Keratinocyte (primary cell): ENCODE data around the gene SEMA4D. TPM values are rescaled to one million over a fixed set of nuclear protein-coding genes. Genes with fewer than 3 reads are reported as not detected.

ENCODE experiments used
- DNase-seq: peaks from one replicate; pipeline ENCODE4 v3.0.0-alpha.2; 2011; ENCODE audit warnings: low read depth, missing footprints, low spot score
- FAIRE-seq: peaks from 2 replicates; lab custom pipeline; 2011; peaks lifted over from hg19 to GRCh38; lab: Jason Lieb, UNC
- H2AFZ ChIP-seq: 2 replicates; pipeline ENCODE4 v1.6.0; 2012; ENCODE audit warnings: low read length, control low read depth, inconsistent platforms; ENCODE audit not compliant: control insufficient read depth
- H3K27ac ChIP-seq: 2 replicates; pipeline ENCODE4 v1.5.1; 2011; ENCODE audit warnings: low read length; ENCODE audit not compliant: control insufficient read depth, insufficient read depth
- H3K27me3 ChIP-seq: 3 replicates; pipeline ENCODE4 v1.6.0; 2011; ENCODE audit warnings: low read length; ENCODE audit not compliant: control insufficient read depth, insufficient read depth; ENCODE audit errors: extremely low read depth
- H3K36me3 ChIP-seq, 2 experiments: 2 replicates in 1 of 2; 3 replicates in 1 of 2; pipeline ENCODE4 v1.5.1; 2011; ENCODE audit warnings: low read length in 2 of 2, mild to moderate bottlenecking in 1 of 2; ENCODE audit not compliant: control insufficient read depth in 2 of 2, insufficient read depth in 2 of 2; ENCODE audit errors: extremely low read depth in 1 of 2
- H3K4me1 ChIP-seq: 3 replicates; pipeline ENCODE4 v1.5.1; 2011; ENCODE audit warnings: low read length; ENCODE audit not compliant: control insufficient read depth, insufficient read depth; ENCODE audit errors: extremely low read depth
- H3K4me2 ChIP-seq: 3 replicates; pipeline ENCODE4 v1.6.0; 2011; ENCODE audit warnings: low read depth, low read length; ENCODE audit not compliant: control insufficient read depth, insufficient read depth; ENCODE audit errors: extremely low read depth
- H3K4me3 ChIP-seq, 3 experiments: fragments of 200-600 bp in 1 of 3; sonication (generic) in 1 of 3; 2 replicates in 2 of 3; 3 replicates in 1 of 3; pipeline ENCODE4 v1.5.1; 2011 to 2016; ENCODE audit warnings: low read length in 3 of 3, mild to moderate bottlenecking in 3 of 3, control low read depth in 2 of 3, inconsistent platforms in 1 of 3, low read depth in 1 of 3, mixed read lengths in 1 of 3, mixed run types in 1 of 3, moderate library complexity in 1 of 3; ENCODE audit not compliant: control insufficient read depth in 2 of 3, insufficient read depth in 2 of 3; ENCODE audit errors: extremely low read depth in 1 of 3
- H3K79me2 ChIP-seq: 2 replicates; pipeline ENCODE4 v1.6.0; 2012; ENCODE audit warnings: low read length; ENCODE audit not compliant: control insufficient read depth, insufficient read depth
- H3K9ac ChIP-seq: 3 replicates; pipeline ENCODE4 v1.6.0; 2011; ENCODE audit warnings: low read length; ENCODE audit not compliant: control insufficient read depth, insufficient read depth; ENCODE audit errors: extremely low read depth
- H3K9me1 ChIP-seq: 3 replicates; pipeline ENCODE4 v1.6.0; 2011; ENCODE audit warnings: low read length; ENCODE audit not compliant: control insufficient read depth, insufficient read depth; ENCODE audit errors: extremely low read depth
- H3K9me3 ChIP-seq: 2 replicates; pipeline ENCODE4 v1.5.1; 2012; ENCODE audit warnings: low read depth, low read length; ENCODE audit not compliant: control insufficient read depth
- H4K20me1 ChIP-seq: 3 replicates; pipeline ENCODE4 v1.6.0; 2011; ENCODE audit warnings: low read length; ENCODE audit not compliant: control insufficient read depth, insufficient read depth; ENCODE audit errors: extremely low read depth
- CTCF ChIP-seq, 3 experiments: IDR thresholded peaks in 1 of 3; conservative IDR thresholded peaks in 1 of 3; optimal IDR thresholded peaks in 1 of 3; 2 replicates in 2 of 3; 3 replicates in 1 of 3; pipeline versions ENCODE3 to v1.5.1; 2011; ENCODE audit warnings: low read length in 3 of 3, mild to moderate bottlenecking in 3 of 3, moderate library complexity in 2 of 3, control low read depth in 1 of 3, inconsistent platforms in 1 of 3; ENCODE audit not compliant: insufficient read depth in 2 of 3; ENCODE audit errors: extremely low read depth in 1 of 3
- EZH2 ChIP-seq: IDR thresholded peaks from one replicate; pipeline ENCODE4 v1.6.1; 2012; ENCODE audit warnings: inconsistent platforms, mild to moderate bottlenecking, low read length, moderate library complexity
- dilution Hi-C: fragments of 300-500 bp; cut with MboI; formaldehyde crosslinking; loops from one replicate; pipeline ENCODE4 v1.7.0; 2020; ENCODE audit warnings: low sequenced_read_pairs; ENCODE audit not compliant: extremely low pct_ligation_motif_present
- polyA plus RNA-seq, 5 experiments: library from polyadenylated mRNA; depleted of rRNA in 3 of 5; stranded (reverse) in 3 of 5; stranded (forward) in 1 of 5; unstranded in 1 of 5; fragments of >200 nt; gene quantifications; 1 replicate in 1 of 5; 2 replicates in 3 of 5; 3 replicates in 1 of 5; pipeline versions ENCODE4 v1.2.1 to v1.2.3, GENCODE V29; 2011 to 2012; ENCODE audit warnings: missing spikeins in 2 of 5, low read depth in 1 of 5, low replicate concordance in 1 of 5

The SEMA4D gene
- polyA plus RNA-seq, 1 donor (not counting 4 experiments of a cell fraction or from before 2014, with no cell fraction given), result 0.43 TPM

- FAIRE-seq (no peak), DNase-seq (no peak)
- Histone ChIP-seq H3K4me3 (no peak overlapping the region), H3K79me2 (no peaks in the 10 kb centered on the region), H3K27me3 (no peaks in the 10 kb centered on the region), H3K27ac (no peak overlapping the region), H3K9me1 (no peaks in the 10 kb centered on the region), H3K4me2 (no peak overlapping the region), H4K20me1 (no peaks in the 10 kb centered on the region), H3K9ac (no peak overlapping the region), H3K4me1 (no peaks in the 10 kb centered on the region), H2AFZ (no peak overlapping the region), H3K36me3 (no peaks in the 10 kb centered on the region), H3K9me3 (no peaks in the 10 kb centered on the region)
- TF ChIP-seq EZH2, result no peak
- no peak for TF ChIP-seq CTCF (optimal IDR thresholded peaks at IDR 0.05 in 1 of 3, IDR thresholded peaks at IDR 0.05 in 1 of 3, conservative IDR thresholded peaks at IDR 0.05 in 1 of 3; ENCODE audit: extremely low read depth in 1 of 3, insufficient read depth in 2 of 3, low read length in 3 of 3)
- dilution Hi-C loops, result no loop called here
Observed at GRCh38 chr9:89383030-89383720, 114.7 kb downstream of the SEMA4D start.

GRCh38 chr9:89382026-89382986 is 115.6 kb downstream of the SEMA4D start:
- Histone ChIP-seq H4K20me1 (no peaks in the 10 kb centered on the region), H3K4me2 (no peak overlapping the region), H3K36me3 (no peaks in the 10 kb centered on the region), H3K27me3 (no peaks in the 10 kb centered on the region), H3K4me1 (no peaks in the 10 kb centered on the region), H3K9me1 (no peaks in the 10 kb centered on the region), H2AFZ (no peak overlapping the region), H3K27ac (no peak overlapping the region), H3K79me2 (no peaks in the 10 kb centered on the region), H3K9me3 (no peaks in the 10 kb centered on the region), H3K9ac (no peak overlapping the region), H3K4me3 (no peak overlapping the region)
- no peak for FAIRE-seq
- no peak for DNase-seq
- TF ChIP-seq EZH2 (no peak), CTCF (optimal IDR thresholded peaks at IDR 0.05 in 1 of 3, IDR thresholded peaks at IDR 0.05 in 1 of 3, conservative IDR thresholded peaks at IDR 0.05 in 1 of 3; ENCODE audit: extremely low read depth in 1 of 3, insufficient read depth in 2 of 3, low read length in 3 of 3) (no peak)
- dilution Hi-C loops, result no loop called here
